Activated CD4-positive, alpha-beta T cell treated with anti-CD3 and anti-CD28 coated beads, Interleukin-2, amount 50 U/mL, for 24 hours (primary cell): ENCODE data around the gene UCK1.

Experiments used
- DNase-seq, 2 donors: peaks; one replicate each; pipeline ENCODE4 v3.0.0-alpha.2; 2020; ENCODE audit warnings: low read depth in 1 of 2, low spot score in 1 of 2

The UCK1 gene

GRCh38 chr9:131530920-131531832 is at the start of gene UCK1:
TSS of gene UCK1 (minus strand) at chr9:131531263. CDS start at chr9:131531174, 89 bp downstream.
- peak; percentile 49 to 62 for DNase-seq

- no peak for DNase-seq
Observed at GRCh38 chr9:131580358-131580757, 49.3 kb upstream of the UCK1 start.

- DNase-seq: no peak
Observed at GRCh38 chr9:131579789-131580211, 48.7 kb upstream of the UCK1 start.

GRCh38 chr9:131578731-131579504 is 47.9 kb upstream of the UCK1 start:
- peak; percentile 11 to 21 for DNase-seq

- no peak for DNase-seq
Observed at GRCh38 chr9:131578021-131578420, 47.0 kb upstream of the UCK1 start.

- no peak for DNase-seq
Observed at GRCh38 chr9:131577005-131578000, 46.2 kb upstream of the UCK1 start.

- DNase-seq: no peak
Observed at GRCh38 chr9:131575946-131576853, 45.1 kb upstream of the UCK1 start.

GRCh38 chr9:131574730-131575640 is 43.9 kb upstream of the UCK1 start:
- no peak for DNase-seq

GRCh38 chr9:131567910-131568309 is 36.8 kb upstream of the UCK1 start:
- no peak for DNase-seq

- no peak for DNase-seq
Observed at GRCh38 chr9:131566158-131566557, 35.1 kb upstream of the UCK1 start.

- DNase-seq: no peak
Observed at GRCh38 chr9:131565369-131565768, 34.3 kb upstream of the UCK1 start.

GRCh38 chr9:131562032-131562959 is 31.2 kb upstream of the UCK1 start:
- no peak for DNase-seq

GRCh38 chr9:131559421-131560000 is 28.4 kb upstream of the UCK1 start:
- no peak for DNase-seq

- DNase-seq: no peak
Observed at GRCh38 chr9:131557855-131558548, 26.9 kb upstream of the UCK1 start.

- no peak for DNase-seq
Observed at GRCh38 chr9:131555841-131556673, 25.0 kb upstream of the UCK1 start.

GRCh38 chr9:131554843-131555351 is 23.8 kb upstream of the UCK1 start:
- DNase-seq: no peak
